ENCODE results near the gene PDZD2. TPM values are rescaled to one million over a fixed set of nuclear protein-coding genes. Genes with fewer than 3 reads are reported as not detected.

PDZD2 gene
- total RNA-seq, 3 donors from 2014 or later (not counting 1 experiment from before 2014, with no cell fraction given) = 0.50 to 1.3 (median 0.66) TPM

DNA sequence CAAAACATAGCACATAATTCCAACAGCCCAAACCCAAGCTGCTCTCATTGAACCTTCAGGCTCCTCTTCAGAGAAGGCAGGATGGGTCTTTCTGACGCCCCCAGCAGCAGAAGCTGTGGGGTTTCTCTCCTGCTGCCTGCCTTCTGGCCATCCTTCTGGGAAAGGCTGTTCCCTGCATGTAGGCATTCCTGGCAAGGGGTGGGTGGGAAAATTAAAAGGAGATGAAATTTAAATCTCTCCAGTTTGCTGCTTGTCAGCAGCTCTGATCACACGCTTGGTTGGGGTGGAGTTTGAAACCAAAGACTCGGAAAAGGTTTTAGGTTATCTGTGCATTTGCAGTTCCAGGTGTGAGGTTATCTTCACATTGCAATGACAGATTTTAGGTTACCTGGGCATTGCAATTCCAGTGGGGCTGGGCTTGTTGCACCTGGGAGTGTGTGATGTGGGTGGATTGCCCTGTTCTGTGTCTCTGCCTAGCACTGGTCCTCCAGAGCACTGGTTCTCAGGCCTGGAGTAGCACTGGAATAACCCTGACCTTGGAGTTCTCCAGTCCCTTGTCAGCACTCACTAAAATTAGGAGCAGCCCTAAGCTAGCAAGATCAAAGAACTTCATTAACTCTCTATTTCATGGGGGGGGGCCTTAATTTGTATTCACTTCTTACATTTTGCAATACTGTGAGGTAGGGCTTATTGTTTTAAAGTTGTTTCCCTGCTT is 109.7 kb downstream of the PDZD2 start:
- no peaks in the 10 kb centered on the region for H3K9me3 Mint-ChIP-seq
- Histone ChIP-seq H3K4me1 (ENCODE audit: control insufficient read depth, insufficient read depth, low read length) (no peaks in the 10 kb centered on the region), H3K27ac (ENCODE audit: low read length) (no peak overlapping the region), H3K9me3 (ENCODE audit: control insufficient read depth, insufficient read depth, low read length) (no peaks in the 10 kb centered on the region), H3K4me3 (ENCODE audit: low read length) (no peak overlapping the region), H3K36me3 (ENCODE audit: control insufficient read depth, insufficient read depth, low read length) (no peaks in the 10 kb centered on the region), H3K27me3 (ENCODE audit: control insufficient read depth, insufficient read depth, low read length) (no peaks in the 10 kb centered on the region)
- peaks cover 0 to 3% of the 10 kb centered on the region in 2 donors for H3K27me3 Mint-ChIP-seq (ENCODE audit: low read depth in 2 of 2)
- peaks cover 0 to 4% of the 10 kb centered on the region in 2 donors for H3K4me1 Mint-ChIP-seq
- no peak for ATAC-seq
- no peaks in the 10 kb centered on the region for H3K36me3 Mint-ChIP-seq
- no peak overlapping the region for H3K27ac Mint-ChIP-seq
- intact Hi-C loops (cut with micrococcal nuclease) = no loop called here
- TF ChIP-seq, protein P1, sequence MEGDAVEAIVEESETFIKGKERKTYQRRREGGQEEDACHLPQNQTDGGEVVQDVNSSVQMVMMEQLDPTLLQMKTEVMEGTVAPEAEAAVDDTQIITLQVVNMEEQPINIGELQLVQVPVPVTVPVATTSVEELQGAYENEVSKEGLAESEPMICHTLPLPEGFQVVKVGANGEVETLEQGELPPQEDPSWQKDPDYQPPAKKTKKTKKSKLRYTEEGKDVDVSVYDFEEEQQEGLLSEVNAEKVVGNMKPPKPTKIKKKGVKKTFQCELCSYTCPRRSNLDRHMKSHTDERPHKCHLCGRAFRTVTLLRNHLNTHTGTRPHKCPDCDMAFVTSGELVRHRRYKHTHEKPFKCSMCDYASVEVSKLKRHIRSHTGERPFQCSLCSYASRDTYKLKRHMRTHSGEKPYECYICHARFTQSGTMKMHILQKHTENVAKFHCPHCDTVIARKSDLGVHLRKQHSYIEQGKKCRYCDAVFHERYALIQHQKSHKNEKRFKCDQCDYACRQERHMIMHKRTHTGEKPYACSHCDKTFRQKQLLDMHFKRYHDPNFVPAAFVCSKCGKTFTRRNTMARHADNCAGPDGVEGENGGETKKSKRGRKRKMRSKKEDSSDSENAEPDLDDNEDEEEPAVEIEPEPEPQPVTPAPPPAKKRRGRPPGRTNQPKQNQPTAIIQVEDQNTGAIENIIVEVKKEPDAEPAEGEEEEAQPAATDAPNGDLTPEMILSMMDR (IDR thresholded peaks at IDR 0.05) = no peak
- 90% methylated on average over 3 of the region's 3 CpGs for WGBS (ENCODE audit: insufficient coverage)
- no peak overlapping the region for H3K4me3 Mint-ChIP-seq
- DNase-seq = no peak

DNA sequence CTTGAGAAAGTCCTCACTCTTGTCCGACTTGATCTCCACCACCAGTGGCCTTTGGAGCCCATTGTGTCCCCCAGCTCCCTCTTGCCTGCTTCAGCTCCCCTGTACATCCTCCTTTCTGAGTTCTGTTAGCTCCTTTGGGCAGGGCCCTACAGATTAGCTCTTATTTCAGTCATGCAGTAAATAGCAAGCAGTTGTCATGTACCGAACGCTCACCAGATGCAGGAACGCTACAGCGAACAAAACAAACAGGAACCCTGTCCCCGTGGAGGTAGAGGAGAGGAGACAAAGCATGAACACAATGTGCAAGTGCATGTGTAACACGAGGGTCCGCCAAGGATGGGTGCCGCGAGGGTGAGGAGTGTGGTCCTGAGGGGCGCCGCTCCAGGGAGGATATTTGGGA is 111.3 kb downstream of the PDZD2 start:
- Mint-ChIP-seq H3K27me3 (ENCODE audit: low read depth in 2 of 2) (peaks cover 0 to 3% of the 10 kb centered on the region in 2 donors), H3K27ac (no peak overlapping the region), H3K4me3 (no peak overlapping the region), H3K4me1 (peaks cover 0 to 4% of the 10 kb centered on the region in 2 donors), H3K9me3 (no peaks in the 10 kb centered on the region), H3K36me3 (no peaks in the 10 kb centered on the region)
- Histone ChIP-seq H3K9me3 (ENCODE audit: control insufficient read depth, insufficient read depth, low read length) (no peaks in the 10 kb centered on the region), H3K27ac (ENCODE audit: low read length) (no peak overlapping the region), H3K27me3 (ENCODE audit: control insufficient read depth, insufficient read depth, low read length) (no peaks in the 10 kb centered on the region), H3K36me3 (ENCODE audit: control insufficient read depth, insufficient read depth, low read length) (no peaks in the 10 kb centered on the region), H3K4me1 (ENCODE audit: control insufficient read depth, insufficient read depth, low read length) (no peaks in the 10 kb centered on the region), H3K4me3 (ENCODE audit: low read length) (no peak overlapping the region)
- intact Hi-C loops (cut with micrococcal nuclease) = no loop called here
- DNase-seq (no peak), ATAC-seq (no peak)
- TF ChIP-seq, protein P1 (IDR thresholded peaks at IDR 0.05) = no peak
- WGBS (ENCODE audit: insufficient coverage) = 90% methylated on average over 12 of the region's 12 CpGs

DNA sequence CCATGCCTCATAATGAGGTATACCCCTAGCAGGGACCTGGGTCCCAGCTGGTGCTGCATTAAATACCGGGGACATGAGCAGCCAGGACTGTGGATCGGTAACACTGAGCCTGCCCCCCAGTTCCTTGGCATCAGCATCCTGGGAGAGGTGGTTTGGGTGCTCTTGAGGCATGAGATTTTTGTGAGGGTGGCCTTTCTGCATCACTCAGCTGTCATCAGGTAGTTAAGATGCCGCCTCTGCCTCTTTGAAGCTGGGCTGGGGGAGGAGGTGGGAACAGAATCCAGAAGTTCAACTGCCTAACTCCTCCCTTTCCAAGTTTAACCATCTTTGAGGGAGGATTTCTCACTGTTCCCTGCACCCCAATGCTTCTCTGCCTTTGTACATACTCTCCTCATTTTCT is 112.7 kb downstream of the PDZD2 start:
- Mint-ChIP-seq H3K4me1 (peaks cover 0 to 4% of the 10 kb centered on the region in 2 donors), H3K4me3 (no peak overlapping the region), H3K9me3 (no peaks in the 10 kb centered on the region), H3K27ac (no peak overlapping the region), H3K27me3 (ENCODE audit: low read depth in 2 of 2) (peaks cover 0 to 3% of the 10 kb centered on the region in 2 donors), H3K36me3 (no peaks in the 10 kb centered on the region)
- Histone ChIP-seq H3K27ac (ENCODE audit: low read length) (no peak overlapping the region), H3K9me3 (ENCODE audit: control insufficient read depth, insufficient read depth, low read length) (no peaks in the 10 kb centered on the region), H3K27me3 (ENCODE audit: control insufficient read depth, insufficient read depth, low read length) (no peaks in the 10 kb centered on the region), H3K4me1 (ENCODE audit: control insufficient read depth, insufficient read depth, low read length) (no peaks in the 10 kb centered on the region), H3K4me3 (ENCODE audit: low read length) (no peak overlapping the region), H3K36me3 (ENCODE audit: control insufficient read depth, insufficient read depth, low read length) (no peaks in the 10 kb centered on the region)
- TF ChIP-seq, protein P1 (IDR thresholded peaks at IDR 0.05) = no peak
- WGBS (ENCODE audit: insufficient coverage) = 87% methylated on average over 3 of the region's 3 CpGs
- intact Hi-C loops (cut with micrococcal nuclease) = no loop called here
- ATAC-seq (no peak), DNase-seq (no peak)

All from natural killer cell (primary cell).